Thyroid gland (tissue), 4 donors: Measurements from ENCODE around the gene SMNDC1.

Experiments
- POLR2A ChIP-seq, 2 donors: fragments of 450-650 bp; IDR thresholded peaks; one replicate each; pipeline ENCODE4 v1.6.1; 2017; ENCODE audit warnings: antibody characterized with exemption in 2 of 2, mild to moderate bottlenecking in 2 of 2, moderate library complexity in 1 of 2
- TF ChIP-seq, protein P1 (sequence below), 6 experiments: fragments of 200-600 bp in 3 of 6; fragments of 450-650 bp in 3 of 6; sonication (generic) in 3 of 6; IDR thresholded peaks; one replicate each; pipeline ENCODE4 v1.5.1; 2016 to 2019; ENCODE audit warnings: antibody characterized with exemption in 6 of 6, mild to moderate bottlenecking in 2 of 6, inconsistent platforms in 1 of 6, moderate library complexity in 1 of 6

DNA sequence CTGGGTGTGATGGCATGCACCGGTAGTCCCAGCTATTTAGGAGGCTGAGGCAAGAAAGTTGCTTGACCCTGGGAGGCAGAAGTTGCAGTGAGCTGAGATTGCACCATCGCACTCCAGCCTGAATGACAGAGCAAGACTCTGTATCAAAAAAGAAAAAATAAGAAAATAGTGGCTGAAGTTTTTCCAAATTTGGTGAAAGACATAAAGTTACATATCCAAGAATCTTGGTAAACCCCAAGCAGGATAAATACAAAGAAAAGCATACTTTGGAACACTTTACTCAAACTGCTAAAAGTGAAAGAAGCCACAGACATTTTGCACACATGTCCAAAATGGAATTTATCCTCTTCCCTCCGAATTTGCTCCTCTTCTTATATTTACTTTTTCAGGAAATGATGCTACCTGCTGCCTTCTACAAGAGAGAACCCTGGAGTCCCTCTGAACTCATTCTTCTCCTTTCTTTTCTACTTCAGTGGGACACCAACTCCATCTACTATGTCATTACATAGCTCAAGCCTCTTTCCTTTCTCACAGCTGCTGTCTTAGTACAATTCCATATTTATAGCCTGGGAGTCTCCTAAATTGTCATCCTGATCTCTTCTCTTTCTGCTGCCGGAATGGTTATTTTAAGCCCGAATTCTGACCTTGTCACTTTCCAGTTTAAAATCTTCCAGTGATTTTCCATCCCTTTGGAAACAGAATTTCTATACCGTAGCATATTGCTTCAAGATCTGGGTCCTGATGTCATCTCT is 17.3 kb upstream of the SMNDC1 start:
- TF ChIP-seq POLR2A (IDR thresholded peaks at IDR 0.05) = no peak
- TF ChIP-seq, protein P1, sequence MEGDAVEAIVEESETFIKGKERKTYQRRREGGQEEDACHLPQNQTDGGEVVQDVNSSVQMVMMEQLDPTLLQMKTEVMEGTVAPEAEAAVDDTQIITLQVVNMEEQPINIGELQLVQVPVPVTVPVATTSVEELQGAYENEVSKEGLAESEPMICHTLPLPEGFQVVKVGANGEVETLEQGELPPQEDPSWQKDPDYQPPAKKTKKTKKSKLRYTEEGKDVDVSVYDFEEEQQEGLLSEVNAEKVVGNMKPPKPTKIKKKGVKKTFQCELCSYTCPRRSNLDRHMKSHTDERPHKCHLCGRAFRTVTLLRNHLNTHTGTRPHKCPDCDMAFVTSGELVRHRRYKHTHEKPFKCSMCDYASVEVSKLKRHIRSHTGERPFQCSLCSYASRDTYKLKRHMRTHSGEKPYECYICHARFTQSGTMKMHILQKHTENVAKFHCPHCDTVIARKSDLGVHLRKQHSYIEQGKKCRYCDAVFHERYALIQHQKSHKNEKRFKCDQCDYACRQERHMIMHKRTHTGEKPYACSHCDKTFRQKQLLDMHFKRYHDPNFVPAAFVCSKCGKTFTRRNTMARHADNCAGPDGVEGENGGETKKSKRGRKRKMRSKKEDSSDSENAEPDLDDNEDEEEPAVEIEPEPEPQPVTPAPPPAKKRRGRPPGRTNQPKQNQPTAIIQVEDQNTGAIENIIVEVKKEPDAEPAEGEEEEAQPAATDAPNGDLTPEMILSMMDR (IDR thresholded peaks at IDR 0.05) = no peak
